ENCODE measurements around the gene HDAC2. TPM values are rescaled to one million over a fixed set of nuclear protein-coding genes. Genes with fewer than 3 reads are reported as not detected.

Gene HDAC2
- total and polyA plus RNA-seq, 2 of the 13 experiments (the other 11 are each of a cell fraction or from before 2014, with no cell fraction given): 99.6 to 114 TPM

GRCh38 chr6:113982055-113982550 is 11.2 kb upstream of the HDAC2 start (continued):
- no peak for TF ChIP-seq BATF2 (CRISPR knock-in tag; IDR thresholded peaks at IDR 0.05)
- no peak for TF ChIP-seq ZNF629 (CRISPR knock-in tag; conservative IDR thresholded peaks at IDR 0.05)

- no peaks in the 10 kb centered on the region for H3K36me3 ChIP-seq (replicated peaks in 1 of 2; ENCODE audit: control insufficient read depth in 1 of 2, insufficient read depth in 2 of 2, low read length in 2 of 2)
- TF ChIP-seq CTCF (CRISPR knock-in tag; IDR thresholded peaks at IDR 0.05): peak; percentile 70
- TF ChIP-seq SAFB2 (CRISPR knock-in tag; IDR thresholded peaks at IDR 0.05; ENCODE audit: borderline replicate concordance, low read depth): no peak
- TF ChIP-seq STAG1 (CRISPR knock-in tag; IDR thresholded peaks at IDR 0.05): peak; percentile 79
- TF ChIP-seq SMC3 (IDR thresholded peaks at IDR 0.05; ENCODE audit: low read length): peak; percentile 58; the same call in 1 of the 2 replicates
- no peak for TF ChIP-seq HMGXB3 (CRISPR knock-in tag; IDR thresholded peaks at IDR 0.05; ENCODE audit: borderline replicate concordance)
- TF ChIP-seq BCLAF1 (IDR thresholded peaks at IDR 0.05): no peak
- TF ChIP-seq ZNF263 (CRISPR knock-in tag; IDR thresholded peaks at IDR 0.05): no peak
- intact Hi-C loops (cut with micrococcal nuclease; ENCODE audit: unreplicated experiment) (loop anchor here (5.0 kb wide), 1 partner anchor 1566 kb away; no protein-coding TSS in a partner anchor), in situ Hi-C loops (cut with HindIII; ENCODE audit: extremely low pct_ligation_motif_present, low pct_unique_long_range_greater_than_20kb) (loop anchor here (25.0 kb wide), 2 partner anchors 356 to 1906 kb away; partner anchors contain the start of gene HS3ST5)
- no peak for FAIRE-seq
- ATAC-seq: peak; percentile 99
- CTCF ChIA-PET (ENCODE audit: low intra/inter-chr PET ratio, low total read pairs): no interaction called here
- H3K27ac ChIP-seq (ENCODE audit: extremely low read length, insufficient read depth, low read length): no peak overlapping the region
- peaks cover 15% of the 10 kb centered on the region for H3K4me1 ChIP-seq (ENCODE audit: insufficient read depth, low read length)
- no peak overlapping the region for H3K4me2 ChIP-seq (ENCODE audit: low read depth, low read length)
- peak; percentile 45 for DNase-seq (ENCODE audit: low spot score)
- no peaks in the 10 kb centered on the region for H3K9me3 ChIP-seq (ENCODE audit: low read length)
- H3K9ac ChIP-seq (ENCODE audit: insufficient read depth, low read depth, low read length): no peak overlapping the region
- H3K27me3 ChIP-seq (ENCODE audit: control insufficient read depth in 1 of 2, insufficient read depth in 2 of 2, low read length in 2 of 2): no peaks in the 10 kb centered on the region
- H3K4me3 ChIP-seq (replicated peaks in 1 of 3; ENCODE audit: insufficient read depth in 1 of 3, low read depth in 2 of 3, low read length in 3 of 3): no peak overlapping the region
- no peaks in the 10 kb centered on the region for H3K79me2 ChIP-seq (ENCODE audit: insufficient read depth, low read length)
- WGBS (ENCODE audit: low lambda C conversion rate): 44% methylated on average over 4 of the region's 4 CpGs
- H2AFZ ChIP-seq (ENCODE audit: low read length): no peak overlapping the region
- no peaks in the 10 kb centered on the region for H4K20me1 ChIP-seq (ENCODE audit: insufficient read depth, low read length)
- BruUV-seq (replicated peaks): no TSS peak
- POLR2A ChIA-PET: interaction anchor here (1.4 kb wide), 1 partner anchor 9 kb away, joined by 3 read pairs; no protein-coding TSS in a partner anchor
These were observed 10.1 kb upstream of the HDAC2 start for GRCh38 chr6:113980937-113981554.
